Heart right ventricle (tissue), 16 donors: ENCODE data around the gene NARS2. TPM values are rescaled to one million over a fixed set of nuclear protein-coding genes. Genes with fewer than 3 reads are reported as not detected.
A peak's percentile ranks its signal among the peaks of the same experiment; 100 is the strongest.

ENCODE experiments used
- ATAC-seq, 8 donors: fragments of 200-7000 bp; cut with Tn5 transposase; one replicate each; pipeline ENCODE4 v1.9.1; 2020; ENCODE audit warnings: mild to moderate bottlenecking in 8 of 8, moderate library complexity in 8 of 8, moderate number of reproducible peaks in 1 of 8
- DNase-seq, 2 donors: peaks; one replicate each; pipeline ENCODE4 v3.0.0-alpha.2; 2020
- H3K27ac ChIP-seq, 10 donors: fragments of 200-600 bp; sonication (generic) in 2 of 10; one replicate each; pipeline versions ENCODE4 v1.5.0 to v1.8.0; 2020 to 2022; ENCODE audit warnings: mild to moderate bottlenecking in 3 of 10
- H3K27me3 ChIP-seq, 7 donors: fragments of 200-600 bp; one replicate each; pipeline ENCODE4 v1.8.0; 2021 to 2022; ENCODE audit warnings: mild to moderate bottlenecking in 2 of 7
- H3K36me3 ChIP-seq, 9 donors: fragments of 200-600 bp; sonication (generic) in 1 of 9; one replicate each; pipeline versions ENCODE4 v1.5.0 to v1.8.0; 2020 to 2022; ENCODE audit warnings: mild to moderate bottlenecking in 2 of 9
- H3K4me1 ChIP-seq, 9 donors: fragments of 200-600 bp; sonication (generic) in 1 of 9; one replicate each; pipeline versions ENCODE4 v1.5.0 to v1.8.0; 2020 to 2022; ENCODE audit warnings: mild to moderate bottlenecking in 4 of 9
- H3K4me3 ChIP-seq, 10 donors: fragments of 200-600 bp; sonication (generic) in 2 of 10; one replicate each; pipeline versions ENCODE4 v1.5.0 to v1.8.0; 2020 to 2022; ENCODE audit warnings: mild to moderate bottlenecking in 7 of 10, moderate library complexity in 2 of 10
- H3K9me3 ChIP-seq, 11 donors: fragments of 200-600 bp in 10 of 11; sonication (generic) in 2 of 11; one replicate each; pipeline versions ENCODE4 v1.5.0 to v1.8.0; 2013 to 2022; ENCODE audit warnings: mild to moderate bottlenecking in 2 of 11, control low read depth in 1 of 11, moderate library complexity in 1 of 11
- CTCF ChIP-seq, 9 donors: fragments of 200-600 bp; sonication (generic) in 2 of 9; IDR thresholded peaks; one replicate each; pipeline versions ENCODE4 v1.5.0 to v1.8.0; 2021 to 2022; ENCODE audit warnings: antibody characterized with exemption in 9 of 9, mild to moderate bottlenecking in 5 of 9, moderate library complexity in 1 of 9
- WGBS, 2 donors: extraction: QIAGEN DNeasy Blood & Tissue Kit; methylation state at CpG; one replicate each; pipeline ENCODE4 v1.1.7; 2013; ENCODE audit warnings: inconsistent platforms in 1 of 2; 5-methylcytosine and 5-hydroxymethylcytosine counted together
- intact Hi-C, 10 donors: fragments of 100-400 bp; cut with DNase I; formaldehyde crosslinking; loops; one replicate each; pipeline versions ENCODE4 v1.11.1 to v1.14.2; 2022
- polyA plus RNA-seq, 2 donors: library from polyadenylated mRNA; stranded (reverse); fragments of 200-250 nt; gene quantifications; one replicate each; pipeline ENCODE4 v1.2.3, GENCODE V29; 2013
- total RNA-seq, 10 donors: library from RNA; stranded (reverse); fragmentation: NEBNext Ultra II Directional in 3 of 10; extraction: Animal tissue kit (Norgen Biotek cat#: 25700) in 3 of 10; gene quantifications; one replicate each; pipeline versions ENCODE4 v1.2.1 to v1.2.4, GENCODE V29; 2021 to 2023
- donor health status: Arrhythmogenic right ventricular cardiomyopathy.
- donor health status: ischemic (EF 13 %, LVEDD 7.1; RV severe dilation, severe dysfunction).
- donor health status: healthy with polysubstance abuse.
- donor health status: DM: no; HTN: yes; CAD: no.
- donor health status: DM: no; HTN: no; CAD: no.
- donor health status: ischemic (EF 25% LVEDD 6.9; RV normal size, moderate dysfunction).
- donor health status: ischemic (EF 25% LVEDD 5.7; RV mildly dilated, moderate dysfunction).
- donor health status: healthy.
- donor health status: DM: yes; HTN: yes; CAD: no.
- donor health status: Ischemic cardiomyopathy.
- donor health status: ischemic (EF 35%, LVEDD 5.7; RV mildly dilated, moderate dysfunction).
- donor health status: nonischemic (EF 11% LVEDD 7.7; RV severe dilation, severe dysfunction).
- donor health status: DM: yes; HTN: yes; CAD: no.
- donor health status: PGD.
- donor health status: ischemic (EF 29% LVEDD 5.4; RV normal size, mild dysfunction).
- donor health status: nonischemic (EF 23%, LVEDD 6.1; RV moderate dilation, normal function).

NARS2 gene
- total and polyA plus RNA-seq, 12 donors: 12.4 to 20.1 (median 16.7) TPM

- H3K36me3 ChIP-seq: peaks cover 0 to 10% (median under 1%) of the 10 kb centered on the region in 9 donors
- H3K9me3 ChIP-seq: no peaks in the 10 kb centered on the region
- peak overlapping the region in 9 of 10 donors; percentile 68 to 87 (median 85) for H3K27ac ChIP-seq
- no peak for ATAC-seq
- no peak for DNase-seq
- intact Hi-C loops: loop anchor here in 1 of 10 donors (10.0 kb wide), 1 partner anchor 431 kb away; no protein-coding TSS in a partner anchor
- peaks cover 0 to 34% (median 17%) of the 10 kb centered on the region in 9 donors for H3K4me1 ChIP-seq
- peaks cover 0 to 2% (median 0%) of the 10 kb centered on the region in 7 donors for H3K27me3 ChIP-seq
- H3K4me3 ChIP-seq: peak overlapping the region; percentile 56 to 96 (median 76)
- 49 to 57% methylated on average over 10 of the region's 10 CpGs for WGBS, 2 donors
- TF ChIP-seq CTCF (IDR thresholded peaks at IDR 0.05): no peak
Observed at GRCh38 chr11:78575478-78575877, 814 bp upstream of the NARS2 start.

GRCh38 chr11:78573681-78574080, 983 bp downstream of the NARS2 start:
- DNase-seq (no peak), ATAC-seq (no peak)
- Histone ChIP-seq H3K36me3 (peaks cover 0 to 25% (median 8%) of the 10 kb centered on the region in 9 donors), H3K4me1 (peaks cover 0 to 34% (median 17%) of the 10 kb centered on the region in 9 donors), H3K9me3 (no peaks in the 10 kb centered on the region), H3K4me3 (peak overlapping the region; percentile 56 to 96 (median 76)), H3K27me3 (no peaks in the 10 kb centered on the region), H3K27ac (peak overlapping the region in 3 of 10 donors; percentile 73 to 86 (median 82))
- intact Hi-C loops: loop anchor here in 1 of 10 donors (10.0 kb wide), 1 partner anchor 429 kb away; no protein-coding TSS in a partner anchor
- no peak for TF ChIP-seq CTCF (IDR thresholded peaks at IDR 0.05)
- 10 to 15% methylated on average over 5 of the region's 5 CpGs for WGBS, 2 donors

- H3K4me1 ChIP-seq: peaks cover 0 to 34% (median 17%) of the 10 kb centered on the region in 9 donors
- intact Hi-C loops: loop anchor here in 1 of 10 donors (10.0 kb wide), 1 partner anchor 428 kb away; no protein-coding TSS in a partner anchor
- WGBS, 2 donors: 60 to 65% methylated on average over 3 of the region's 3 CpGs
- DNase-seq: no peak
- no peaks in the 10 kb centered on the region for H3K9me3 ChIP-seq
- ATAC-seq: no peak
- H3K27me3 ChIP-seq: no peaks in the 10 kb centered on the region
- peaks cover 0 to 29% (median 8%) of the 10 kb centered on the region in 9 donors for H3K36me3 ChIP-seq
- H3K4me3 ChIP-seq: peak overlapping the region in 6 of 10 donors; percentile 62 to 96 (median 79)
- H3K27ac ChIP-seq: no peak overlapping the region
- TF ChIP-seq CTCF (IDR thresholded peaks at IDR 0.05): no peak
Observed at GRCh38 chr11:78573271-78573670, 1.4 kb downstream of the NARS2 start.

- Histone ChIP-seq H3K4me3 (no peak overlapping the region), H3K27me3 (no peaks in the 10 kb centered on the region), H3K36me3 (peaks cover 0 to 38% (median 8%) of the 10 kb centered on the region in 9 donors), H3K27ac (no peak overlapping the region), H3K9me3 (no peaks in the 10 kb centered on the region), H3K4me1 (peaks cover 0 to 34% (median 17%) of the 10 kb centered on the region in 9 donors)
- TF ChIP-seq CTCF (IDR thresholded peaks at IDR 0.05): no peak
- DNase-seq: no peak
- WGBS, 2 donors: 61 to 69% methylated on average over 4 of the region's 4 CpGs
- ATAC-seq: no peak
- intact Hi-C loops: loop anchor here in 1 of 10 donors (10.0 kb wide), 1 partner anchor 428 kb away; no protein-coding TSS in a partner anchor
Observed at GRCh38 chr11:78572394-78572793, 2.3 kb downstream of the NARS2 start.
